K562 (cell line): ENCODE results near the gene COA4.

Source experiments
- ARID4B ChIP-seq: sonication (generic); formaldehyde crosslinking; IDR thresholded peaks from 2 replicates; pipeline ENCODE4 v1.8.0; 2022; ENCODE audit warnings: mild to moderate bottlenecking, missing genetic modification reagents
- ATF7 ChIP-seq: fragments of 450-650 bp; IDR thresholded peaks from 2 replicates; pipeline ENCODE4 v1.7.1; 2014; ENCODE audit warnings: mild to moderate bottlenecking, moderate library complexity
- DPF2 ChIP-seq: fragments of 450-650 bp; IDR thresholded peaks from 2 replicates; pipeline ENCODE4 v1.6.1; 2016
- EZH2 ChIP-seq: IDR thresholded peaks from 2 replicates; pipeline ENCODE4 v1.6.1; 2012; ENCODE audit warnings: low read depth, mild to moderate bottlenecking, inconsistent platforms, low read length, borderline replicate concordance
- FOS ChIP-seq: IDR thresholded peaks from 3 replicates; pipeline ENCODE4 v1.6.1; 2011; ENCODE audit not compliant: insufficient read length; ENCODE audit errors: extremely low read depth
- POLR2A ChIP-seq: fragments of 450-650 bp; conservative IDR thresholded peaks from 2 replicates; pipeline ENCODE4 v1.6.1; 2016
- REST ChIP-seq, 2 experiments: fragments of 450-650 bp; formaldehyde crosslinking in 1 of 2; IDR thresholded peaks; 2 replicates each; pipeline versions ENCODE4 v1.4.0 to v1.6.1; 2014 to 2020; ENCODE audit warnings: mild to moderate bottlenecking in 2 of 2, borderline replicate concordance in 1 of 2, low read depth in 1 of 2

- TF ChIP-seq EZH2 (no peak), ATF7 (no peak), POLR2A (0 out of 2 replicates have a peak, but pooled peaks have one; percentile 26), DPF2 (no peak), ARID4B (no peak), FOS (no peak), REST (IDR thresholded peaks at IDR 0.05; ENCODE audit: borderline replicate concordance) (no peak), REST (CRISPR knock-in tag; IDR thresholded peaks at IDR 0.05; ENCODE audit: low read depth) (no peak)
These were observed 10.1 kb downstream of the COA4 start for GRCh38 chr11:73866586-73866996.
